ENCODE results near the gene ACP7.

ACP7 gene

GRCh38 chr19:39122934-39123731, 39.0 kb downstream of the ACP7 start:
- CTCF ChIA-PET: interaction anchor here (0.9 to 5.3 kb wide), 15 partner anchors 10 to 289 kb away, joined by 3 to 35 read pairs (median 3); partner anchors contain the start of genes GMFG and PLEKHG2
- POLR2A ChIA-PET: no interaction called here
- no peak for DNase-seq (ENCODE audit: extremely low spot score)
- no peak for TF ChIP-seq CTCF (IDR thresholded peaks at IDR 0.05; ENCODE audit: control extremely low read depth, extremely low read depth, low read depth, missing control alignments)

GRCh38 chr19:39124136-39124764, 40.1 kb downstream of the ACP7 start:
- no peak for DNase-seq (ENCODE audit: extremely low spot score)
- POLR2A ChIA-PET: no interaction called here
- no peak for TF ChIP-seq CTCF (IDR thresholded peaks at IDR 0.05; ENCODE audit: control extremely low read depth, extremely low read depth, low read depth, missing control alignments)
- CTCF ChIA-PET: interaction anchor here (5.3 kb wide), 1 partner anchor 203 kb away, joined by 35 read pairs; no protein-coding TSS in a partner anchor

DNA sequence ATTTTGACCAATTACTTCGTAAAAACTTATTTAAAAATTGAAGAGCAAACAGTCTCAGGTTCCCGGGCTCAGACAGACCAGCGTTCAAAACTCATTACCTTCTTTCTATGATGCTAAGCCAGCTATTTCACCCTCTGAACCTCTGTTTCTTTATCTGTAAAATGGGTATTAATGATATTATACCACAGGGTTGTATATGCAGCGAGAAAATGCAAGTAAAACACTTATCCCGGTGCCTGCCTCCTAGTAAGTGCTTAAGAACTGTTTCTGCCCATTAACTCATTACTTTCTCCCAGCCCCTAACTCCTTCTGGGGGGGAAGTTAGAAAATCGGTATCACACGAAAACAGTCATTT, 41.0 kb downstream of the ACP7 start:
- DNase-seq (ENCODE audit: extremely low spot score): no peak
- ChIA-PET POLR2A (no interaction called here), CTCF (interaction anchor here (1.0 kb wide), 1 partner anchor 16 kb away, joined by 3 read pairs; no protein-coding TSS in a partner anchor)
- no peak for TF ChIP-seq CTCF (IDR thresholded peaks at IDR 0.05; ENCODE audit: control extremely low read depth, extremely low read depth, low read depth, missing control alignments)

GRCh38 chr19:39125554-39126311, 41.6 kb downstream of the ACP7 start, which contains the start of gene PAK4:
TSS of gene PAK4 (plus strand) at chr19:39125786. CDS start at chr19:39169554, 43,768 bp downstream.
- ChIA-PET POLR2A (no interaction called here), CTCF (interaction anchor here (0.9 to 1.4 kb wide), 3 partner anchors 16 to 164 kb away, joined by 3 to 4 read pairs (median 3); no protein-coding TSS in a partner anchor)
- DNase-seq (ENCODE audit: extremely low spot score): peak; percentile 100
- TF ChIP-seq CTCF (IDR thresholded peaks at IDR 0.05; ENCODE audit: control extremely low read depth, extremely low read depth, low read depth, missing control alignments): no peak

- DNase-seq (ENCODE audit: extremely low spot score): no peak
- ChIA-PET CTCF (interaction anchor here (0.9 to 1.4 kb wide), 4 partner anchors 16 to 165 kb away, joined by 3 to 4 read pairs (median 3); no protein-coding TSS in a partner anchor), POLR2A (interaction anchor here (0.7 kb wide), 1 partner anchor 196 kb away, joined by 4 read pairs; no protein-coding TSS in a partner anchor)
- TF ChIP-seq CTCF (IDR thresholded peaks at IDR 0.05; ENCODE audit: control extremely low read depth, extremely low read depth, low read depth, missing control alignments): no peak
Measured at GRCh38 chr19:39126312-39127187, 42.4 kb downstream of the ACP7 start.
